Gastrocnemius medialis (tissue), 4 donors: ENCODE data around the gene C3orf62. TPM values are rescaled to one million over a fixed set of nuclear protein-coding genes. Genes with fewer than 3 reads are reported as not detected.
A peak's percentile ranks its signal among the peaks of the same experiment; 100 is the strongest.

Source experiments
- ATAC-seq, 2 donors: fragments of 150-250 bp; one replicate each; pipeline ENCODE4 v1.9.1; 2016
- DNase-seq, 2 donors: peaks; one replicate each; pipeline ENCODE4 v3.0.0-alpha.2; 2019
- H3K27ac ChIP-seq, 4 donors: fragments of 200-600 bp; sonication (generic); 1 replicate in 1 of 4; 2 replicates in 3 of 4; pipeline ENCODE4 v1.5.1; 2016 to 2018; ENCODE audit warnings: mild to moderate bottlenecking in 2 of 4, moderate library complexity in 1 of 4
- H3K27me3 ChIP-seq, 3 donors: fragments of 200-600 bp; sonication (generic) in 2 of 3; 1 replicate in 1 of 3; 2 replicates in 2 of 3; pipeline versions ENCODE4 v1.5.1 to v1.6.0; 2016 to 2019; ENCODE audit warnings: mild to moderate bottlenecking in 1 of 3, moderate library complexity in 1 of 3
- H3K36me3 ChIP-seq, 2 donors: fragments of 200-600 bp; sonication (generic) in 1 of 2; one replicate each; pipeline ENCODE4 v1.5.1; 2017 to 2018
- H3K4me1 ChIP-seq, 2 donors: fragments of 200-600 bp; sonication (generic) in 1 of 2; one replicate each; pipeline ENCODE4 v1.5.1; 2016 to 2017; ENCODE audit warnings: mild to moderate bottlenecking in 2 of 2
- H3K4me3 ChIP-seq, 4 donors: fragments of 200-600 bp; sonication (generic) in 3 of 4; 1 replicate in 1 of 4; 2 replicates in 3 of 4; pipeline ENCODE4 v1.5.1; 2016 to 2019; ENCODE audit warnings: mild to moderate bottlenecking in 2 of 4
- H3K9me3 ChIP-seq, 3 donors: fragments of 200-600 bp; sonication (generic) in 2 of 3; 1 replicate in 1 of 3; 2 replicates in 2 of 3; pipeline ENCODE4 v1.5.1; 2016 to 2019
- CTCF ChIP-seq, 5 experiments: fragments of 450-650 bp in 3 of 5; fragments of 200-600 bp in 2 of 5; sonication (generic) in 2 of 5; IDR thresholded peaks in 4 of 5; conservative IDR thresholded peaks in 1 of 5; 1 replicate in 4 of 5; 2 replicates in 1 of 5; pipeline ENCODE4 v1.5.1; 2016 to 2019; ENCODE audit warnings: antibody characterized with exemption in 5 of 5, mild to moderate bottlenecking in 3 of 5, moderate library complexity in 3 of 5
- POLR2A ChIP-seq, 2 donors: fragments of 450-650 bp; IDR thresholded peaks; one replicate each; pipeline ENCODE4 v1.6.1; 2017; ENCODE audit warnings: antibody characterized with exemption in 2 of 2, mild to moderate bottlenecking in 2 of 2, moderate library complexity in 2 of 2
- in situ Hi-C, 4 donors: fragments of 200-750 bp; cut with MboI; loops; one replicate each; pipeline versions ENCODE4 v1.15.0 to v1.8.0; 2017; ENCODE audit warnings: low sequenced_read_pairs in 4 of 4
- intact Hi-C: fragments of 100-400 bp; cut with DNase I; formaldehyde crosslinking; loops from one replicate; pipeline ENCODE4 v1.15.1; 2023; ENCODE audit warnings: low total_unique reads
- total RNA-seq, 4 donors: library from RNA; depleted of rRNA; stranded (reverse); fragments of >200 nt; gene quantifications; one replicate each; pipeline versions ENCODE4 v1.1.0 to v1.2.3, GENCODE V29; 2016

The C3orf62 gene
- 1 to 10 TPM in 2 of 4 donors, under 1 TPM in 2; 0.78 to 1.9 (median 1.3) TPM for total RNA-seq

GRCh38 chr3:49276475-49277382 lies at the start of gene C3orf62:
C3orf62 (minus strand) TSS chr3:49277232; CDS start chr3:49276872, 360 bp downstream.
- peak in 1 of 2 donors; percentile 30 for TF ChIP-seq POLR2A (IDR thresholded peaks at IDR 0.05)
- TF ChIP-seq CTCF (IDR thresholded peaks at IDR 0.05 in 4 of 5, conservative IDR thresholded peaks at IDR 0.05 in 1 of 5), result no peak
- in situ Hi-C loops, result loop anchor here in 1 of 4 donors (10.0 kb wide), 1 partner anchor 102 kb away; the partner anchor contains the start of gene KLHDC8B
- Histone ChIP-seq H3K27ac (peak within 1 kb of the TSS; percentile 84 to 94 (median 90)), H3K4me1 (peaks cover 16 to 18% of the 10 kb centered on the region in 2 donors), H3K9me3 (no peaks in the 10 kb centered on the region), H3K27me3 (no peaks in the 10 kb centered on the region), H3K4me3 (peak within 1 kb of the TSS; percentile 55 to 83 (median 60)), H3K36me3 (peaks cover 0 to 17% of the 10 kb centered on the region in 2 donors)
- peak; percentile 74 to 82 for DNase-seq
- intact Hi-C loops, result no loop called here
- ATAC-seq, result peak; percentile 83 to 86

- intact Hi-C loops (no loop called here), in situ Hi-C loops (no loop called here)
- H3K4me1 ChIP-seq, result no peaks in the 10 kb centered on the region
- no peaks in the 10 kb centered on the region for H3K9me3 ChIP-seq
- H3K27ac ChIP-seq, result no peak overlapping the region
- H3K27me3 ChIP-seq, result no peaks in the 10 kb centered on the region
- H3K4me3 ChIP-seq, result no peak overlapping the region
- no peak for ATAC-seq
- TF ChIP-seq POLR2A (IDR thresholded peaks at IDR 0.05) (no peak), CTCF (IDR thresholded peaks at IDR 0.05 in 4 of 5, conservative IDR thresholded peaks at IDR 0.05 in 1 of 5) (no peak)
- DNase-seq, result no peak
- H3K36me3 ChIP-seq, result peaks cover 0 to 93% of the 10 kb centered on the region in 2 donors
Measured at GRCh38 chr3:49324768-49325167, 47.7 kb upstream of the C3orf62 start.

- in situ Hi-C loops (no loop called here), intact Hi-C loops (no loop called here)
- TF ChIP-seq CTCF (IDR thresholded peaks at IDR 0.05 in 4 of 5, conservative IDR thresholded peaks at IDR 0.05 in 1 of 5) (no peak), POLR2A (IDR thresholded peaks at IDR 0.05) (no peak)
- no peak overlapping the region for H3K4me3 ChIP-seq
- H3K4me1 ChIP-seq, result peaks cover 0 to 8% of the 10 kb centered on the region in 2 donors
- no peak overlapping the region for H3K27ac ChIP-seq
- peaks cover 0 to 64% of the 10 kb centered on the region in 2 donors for H3K36me3 ChIP-seq
- no peaks in the 10 kb centered on the region for H3K9me3 ChIP-seq
- H3K27me3 ChIP-seq, result no peaks in the 10 kb centered on the region
- ATAC-seq (no peak), DNase-seq (no peak)
Measured at GRCh38 chr3:49316696-49317457, 39.8 kb upstream of the C3orf62 start.

- H3K4me1 ChIP-seq, result peaks cover 0 to 8% of the 10 kb centered on the region in 2 donors
- H3K36me3 ChIP-seq, result peaks cover 0 to 58% of the 10 kb centered on the region in 2 donors
- H3K9me3 ChIP-seq, result no peaks in the 10 kb centered on the region
- in situ Hi-C loops (no loop called here), intact Hi-C loops (no loop called here)
- TF ChIP-seq CTCF (IDR thresholded peaks at IDR 0.05 in 4 of 5, conservative IDR thresholded peaks at IDR 0.05 in 1 of 5) (no peak), POLR2A (IDR thresholded peaks at IDR 0.05) (no peak)
- H3K27me3 ChIP-seq, result no peaks in the 10 kb centered on the region
- H3K4me3 ChIP-seq, result no peak overlapping the region
- peak; percentile 18 to 33 for ATAC-seq
- DNase-seq, result no peak
- peak overlapping the region in 1 of 4 donors; percentile 51 for H3K27ac ChIP-seq
Measured at GRCh38 chr3:49313896-49314688, 37.1 kb upstream of the C3orf62 start.
